GM21447 (cell line): ENCODE results near the gene PDCD6IP.
A peak's percentile ranks its signal among the peaks of the same experiment; 100 is the strongest.
"Not testable (repeated sequence)": the region's sequence is repeated elsewhere in the genome, so short reads cannot be mapped to it uniquely, and the experiment has no call there.

Experiments used
- ATAC-seq: cut with Tn5 transposase; IDR thresholded peaks from one replicate; pipeline ENCODE4 v1.9.1; 2021; ENCODE audit not compliant: unreplicated experiment

The PDCD6IP gene, protein sequence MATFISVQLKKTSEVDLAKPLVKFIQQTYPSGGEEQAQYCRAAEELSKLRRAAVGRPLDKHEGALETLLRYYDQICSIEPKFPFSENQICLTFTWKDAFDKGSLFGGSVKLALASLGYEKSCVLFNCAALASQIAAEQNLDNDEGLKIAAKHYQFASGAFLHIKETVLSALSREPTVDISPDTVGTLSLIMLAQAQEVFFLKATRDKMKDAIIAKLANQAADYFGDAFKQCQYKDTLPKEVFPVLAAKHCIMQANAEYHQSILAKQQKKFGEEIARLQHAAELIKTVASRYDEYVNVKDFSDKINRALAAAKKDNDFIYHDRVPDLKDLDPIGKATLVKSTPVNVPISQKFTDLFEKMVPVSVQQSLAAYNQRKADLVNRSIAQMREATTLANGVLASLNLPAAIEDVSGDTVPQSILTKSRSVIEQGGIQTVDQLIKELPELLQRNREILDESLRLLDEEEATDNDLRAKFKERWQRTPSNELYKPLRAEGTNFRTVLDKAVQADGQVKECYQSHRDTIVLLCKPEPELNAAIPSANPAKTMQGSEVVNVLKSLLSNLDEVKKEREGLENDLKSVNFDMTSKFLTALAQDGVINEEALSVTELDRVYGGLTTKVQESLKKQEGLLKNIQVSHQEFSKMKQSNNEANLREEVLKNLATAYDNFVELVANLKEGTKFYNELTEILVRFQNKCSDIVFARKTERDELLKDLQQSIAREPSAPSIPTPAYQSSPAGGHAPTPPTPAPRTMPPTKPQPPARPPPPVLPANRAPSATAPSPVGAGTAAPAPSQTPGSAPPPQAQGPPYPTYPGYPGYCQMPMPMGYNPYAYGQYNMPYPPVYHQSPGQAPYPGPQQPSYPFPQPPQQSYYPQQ

DNA sequence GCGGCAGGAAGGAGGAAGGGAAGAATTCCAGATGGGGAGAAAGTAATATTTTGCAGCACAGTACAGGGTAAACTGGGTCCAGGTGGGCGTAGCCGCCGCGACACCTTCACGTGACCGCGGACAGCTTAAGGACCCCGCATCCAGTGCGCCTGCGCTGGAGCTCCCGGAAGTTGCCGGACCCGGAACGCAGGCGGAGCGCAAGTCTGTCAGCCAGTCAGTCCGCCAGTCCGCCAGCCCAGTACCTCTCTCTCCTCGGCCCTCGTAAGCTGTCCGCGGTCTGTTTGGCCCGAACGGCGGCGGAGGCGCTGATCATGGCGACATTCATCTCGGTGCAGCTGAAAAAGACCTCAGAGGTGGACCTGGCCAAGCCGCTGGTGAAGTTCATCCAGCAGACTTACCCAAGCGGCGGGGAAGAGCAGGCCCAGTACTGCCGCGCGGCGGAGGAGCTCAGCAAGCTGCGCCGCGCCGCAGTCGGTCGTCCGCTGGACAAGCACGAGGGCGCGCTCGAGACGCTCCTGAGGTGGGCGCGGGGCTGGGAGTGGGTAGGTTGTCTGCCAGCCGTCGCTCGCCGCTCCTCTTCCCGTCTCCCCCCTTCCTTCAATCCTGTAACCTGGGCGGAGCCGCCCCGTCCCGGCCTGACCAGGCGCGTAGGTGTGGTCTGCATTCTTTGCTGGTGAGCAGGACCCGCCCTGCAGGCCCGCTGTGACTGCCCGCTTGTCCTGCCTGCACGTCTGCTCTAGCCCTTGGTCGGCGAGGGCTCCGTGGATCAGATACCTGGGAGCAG is at the start of gene PDCD6IP:
Gene PDCD6IP (plus strand): TSS at position 213 of the 784 bp plus-strand sequence. CDS start 99 bp downstream, at position 312.
- ATAC-seq = peak; percentile 84

DNA sequence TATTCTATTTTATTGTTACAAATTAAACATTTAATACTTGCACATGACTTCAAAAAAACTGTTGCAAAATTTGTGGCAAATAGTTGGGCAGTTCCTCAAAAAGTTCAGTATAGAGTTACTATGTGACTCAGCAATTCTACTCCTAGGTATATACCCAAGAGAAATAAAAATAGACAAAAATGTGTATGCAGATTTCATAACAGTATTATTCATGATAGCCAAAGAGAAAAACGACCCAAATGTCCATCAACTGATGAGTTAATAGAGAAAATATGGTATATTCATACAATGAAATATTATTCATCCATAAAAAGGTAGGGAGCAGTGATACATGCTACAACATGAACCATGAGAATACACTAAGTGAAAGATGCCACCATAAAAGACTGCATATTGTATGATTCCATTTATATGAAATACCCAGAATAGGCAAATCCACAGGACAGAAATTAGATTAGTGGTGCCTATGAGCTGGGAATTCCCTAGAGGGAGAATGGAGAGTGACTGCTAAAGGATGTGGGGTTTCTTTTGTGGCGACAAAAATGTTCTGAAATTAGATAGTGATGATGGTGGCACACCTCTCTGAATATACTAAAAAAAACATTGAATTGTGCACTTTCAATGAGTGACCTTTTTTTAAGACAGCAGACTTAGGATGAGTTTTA is 48.8 kb upstream of the PDCD6IP start:
- no peak for ATAC-seq

DNA sequence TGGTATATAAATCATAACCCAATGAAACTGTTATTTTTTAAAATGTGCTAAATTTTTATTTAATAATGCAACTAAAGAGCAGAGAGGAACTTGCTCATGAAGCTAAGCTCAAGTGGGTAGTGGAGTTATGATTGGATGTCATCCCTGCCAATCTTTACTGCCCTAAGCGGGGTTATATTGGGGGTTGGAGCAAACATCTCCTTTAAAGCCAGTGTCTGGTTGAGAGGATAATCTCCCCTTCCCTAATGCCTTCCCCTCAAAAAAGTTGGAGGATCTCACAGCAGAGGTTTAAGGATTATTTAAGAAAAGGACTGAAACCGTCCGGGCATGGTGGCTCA is 48.2 kb upstream of the PDCD6IP start:
- no peak for ATAC-seq

DNA sequence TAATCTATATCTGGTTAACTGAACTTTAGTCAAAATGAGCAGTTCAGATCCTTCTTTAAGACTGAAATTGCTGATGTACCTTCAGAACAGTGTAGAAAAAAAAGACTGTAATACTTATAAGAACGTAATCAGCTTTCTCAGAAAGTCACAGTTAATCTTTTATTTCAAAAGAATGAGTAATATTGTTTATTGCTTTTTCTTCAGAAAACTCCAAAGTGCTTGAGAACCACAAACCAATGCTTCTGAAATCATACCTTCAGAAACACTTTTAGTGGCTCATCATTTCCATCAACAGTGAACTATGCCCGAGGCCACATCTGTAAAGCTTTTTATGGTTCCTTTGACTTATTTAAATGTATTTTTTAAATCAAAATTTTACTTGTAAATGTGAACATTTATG is 47.1 kb upstream of the PDCD6IP start:
- ATAC-seq = no peak

DNA sequence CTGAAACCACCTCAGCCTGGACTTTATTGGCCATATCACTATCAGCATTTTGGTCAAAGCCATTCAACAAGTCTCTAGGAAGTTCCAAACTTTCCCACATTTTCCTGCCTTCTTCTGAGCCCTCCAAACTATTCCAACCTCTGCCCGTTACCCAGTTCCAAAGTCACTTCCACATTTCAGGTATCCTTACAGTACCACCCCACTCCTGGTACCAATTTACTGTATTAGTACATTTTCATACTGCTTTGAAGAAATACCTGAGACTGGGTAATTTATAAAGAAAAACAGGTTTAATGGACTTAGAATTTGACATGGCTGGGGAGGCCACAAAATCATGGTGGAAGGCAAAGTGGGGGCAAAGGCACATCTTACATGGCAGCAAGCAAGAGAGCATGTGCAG is 44.0 kb upstream of the PDCD6IP start:
- ATAC-seq = not testable (repeated sequence)

DNA sequence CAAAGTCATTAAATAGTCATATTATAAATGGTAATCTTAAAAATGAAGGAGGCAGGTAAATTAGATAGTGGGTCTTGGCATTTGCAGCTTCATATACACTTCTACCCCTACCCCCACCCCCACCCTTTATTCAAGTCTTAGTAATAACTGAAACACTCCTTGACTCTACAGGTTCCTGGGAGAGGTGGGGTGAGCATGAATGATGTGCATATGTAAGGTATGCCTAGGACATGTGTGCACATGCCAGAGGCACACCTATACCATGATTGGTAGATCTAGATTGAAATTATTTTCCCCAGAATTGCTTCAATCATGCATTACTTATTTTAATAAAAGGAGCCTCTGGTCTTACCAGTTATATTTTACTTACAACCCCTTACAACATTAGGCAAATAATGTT is 40.1 kb upstream of the PDCD6IP start:
- ATAC-seq = no peak

DNA sequence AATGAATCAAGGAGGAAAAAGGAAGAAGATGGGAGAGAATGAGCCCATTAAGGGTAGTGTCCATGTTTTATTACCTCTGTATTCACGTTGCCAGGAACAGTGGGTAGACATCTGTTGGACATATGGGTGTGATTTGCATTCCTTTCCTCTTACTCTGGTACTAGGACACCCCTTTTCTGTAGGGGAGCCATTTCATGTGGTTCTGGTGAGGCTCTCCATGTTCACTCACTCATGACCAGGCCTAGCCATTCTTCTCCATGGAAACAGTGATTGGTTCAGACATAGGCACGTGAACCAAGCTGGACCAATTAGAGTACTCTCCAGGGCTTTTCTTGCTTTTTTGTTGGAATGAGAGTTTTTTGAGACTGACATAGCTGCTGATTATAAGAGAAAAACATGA is 39.6 kb upstream of the PDCD6IP start:
- no peak for ATAC-seq

DNA sequence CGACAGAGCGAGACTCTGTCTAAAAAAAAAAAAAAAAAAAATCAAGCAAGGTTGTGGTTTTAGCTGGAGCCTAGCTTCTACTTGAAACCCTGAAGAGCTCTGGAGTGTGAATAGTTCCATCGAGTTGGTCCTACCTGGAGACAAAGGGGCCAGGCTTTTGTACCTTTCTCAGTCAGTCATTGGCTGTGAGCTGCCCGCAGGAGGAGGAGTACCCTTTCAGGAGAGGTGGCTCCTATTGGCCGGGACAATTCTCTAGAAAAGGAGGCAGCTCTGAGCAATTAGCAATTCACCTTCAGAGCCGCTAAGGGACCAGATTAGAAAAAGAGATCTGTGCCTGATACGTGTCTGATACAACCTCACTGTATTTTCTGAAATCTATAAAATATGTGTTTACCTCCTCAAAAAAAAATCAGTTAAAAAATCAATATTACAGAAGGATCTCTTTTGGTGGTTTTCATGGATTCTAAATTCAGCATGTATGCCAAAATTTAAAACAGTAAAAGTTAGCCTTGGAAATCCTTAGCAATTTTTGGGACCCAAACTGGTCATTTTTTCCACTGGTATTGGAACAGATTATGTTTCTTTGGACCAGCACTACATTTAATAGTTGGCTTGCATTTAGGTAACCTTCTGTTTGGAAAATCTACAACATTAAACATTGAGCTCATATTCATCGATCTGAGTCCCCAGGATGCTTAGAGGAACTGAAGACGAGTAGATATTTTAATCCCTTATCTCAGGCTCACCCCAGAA is 29.7 kb upstream of the PDCD6IP start:
- ATAC-seq = no peak

DNA sequence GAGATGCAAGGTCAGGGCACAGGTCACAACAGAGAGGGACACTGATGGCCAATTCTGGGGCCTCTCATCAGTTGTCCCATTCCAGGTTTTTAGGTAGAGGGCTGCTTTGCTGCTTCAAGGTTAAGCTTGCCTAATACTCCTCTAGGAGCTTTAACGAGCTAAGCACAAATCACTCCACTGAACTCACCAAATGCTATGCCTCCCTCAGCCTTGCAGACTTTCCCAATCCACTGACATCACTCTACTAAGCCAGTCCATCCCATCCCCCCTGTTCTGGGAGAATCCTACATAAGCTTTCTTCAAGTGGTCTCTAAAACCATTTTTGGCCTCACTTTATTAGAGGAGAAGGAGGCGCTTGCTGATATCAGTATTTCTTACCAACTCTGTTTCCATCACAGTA is 24.8 kb upstream of the PDCD6IP start:
- ATAC-seq = no peak

DNA sequence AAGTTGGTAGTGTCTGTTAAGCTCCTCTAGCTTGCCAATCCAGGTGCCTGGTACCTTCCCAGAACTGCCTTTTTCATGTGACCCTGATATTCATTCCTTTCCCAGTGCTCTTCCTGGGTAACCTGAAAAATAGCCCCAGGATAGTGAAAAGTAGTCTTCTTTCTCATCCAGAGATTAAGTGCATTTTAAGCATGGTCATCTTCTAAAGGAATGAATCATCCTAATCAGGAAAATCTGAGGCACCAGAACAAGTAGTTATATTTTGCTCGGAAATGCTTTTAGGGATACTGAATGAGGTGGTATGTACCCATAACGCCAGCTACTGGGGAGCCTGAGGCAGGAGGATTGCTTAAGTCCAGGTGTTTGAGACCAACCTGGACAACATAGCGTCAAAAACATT is 23.1 kb upstream of the PDCD6IP start:
- ATAC-seq = no peak

DNA sequence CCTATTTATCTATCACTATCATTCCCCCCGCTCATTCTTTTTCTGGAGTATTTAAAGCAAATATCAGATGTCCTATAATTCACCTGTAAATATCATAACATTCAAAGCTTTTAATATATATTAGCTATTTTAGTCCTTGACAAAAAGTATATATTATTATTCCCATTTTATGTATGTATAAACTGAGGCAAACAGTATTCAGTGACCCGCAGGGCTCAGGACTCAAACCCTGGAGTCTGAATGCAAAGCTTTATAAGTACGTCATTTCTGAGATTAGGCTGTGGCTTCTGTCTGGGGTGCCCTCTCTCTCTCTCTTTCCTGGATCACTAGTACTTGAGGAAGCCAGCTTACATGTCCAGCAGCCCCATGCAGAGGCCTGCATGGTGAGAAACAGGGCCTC is 20.4 kb upstream of the PDCD6IP start:
- ATAC-seq = no peak

DNA sequence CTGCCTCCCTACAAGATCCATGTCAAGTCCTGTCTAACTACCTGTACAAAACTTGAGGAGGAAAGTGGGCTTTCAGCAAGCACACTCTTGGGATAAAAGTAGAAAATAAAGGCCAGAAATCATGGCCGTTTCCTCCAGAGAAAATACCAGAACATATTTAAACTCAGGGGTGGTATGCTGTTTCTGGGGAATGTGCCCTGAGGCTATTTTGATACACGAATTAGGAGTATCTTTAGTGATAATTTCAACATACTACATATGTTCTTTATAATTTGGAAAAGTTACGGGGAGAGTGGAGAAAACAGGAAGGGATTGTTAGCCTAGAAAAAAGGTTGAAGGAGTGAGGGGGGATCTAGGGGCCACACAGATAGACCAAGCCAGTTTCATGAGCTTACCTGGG is 18.7 kb upstream of the PDCD6IP start:
- no peak for ATAC-seq

DNA sequence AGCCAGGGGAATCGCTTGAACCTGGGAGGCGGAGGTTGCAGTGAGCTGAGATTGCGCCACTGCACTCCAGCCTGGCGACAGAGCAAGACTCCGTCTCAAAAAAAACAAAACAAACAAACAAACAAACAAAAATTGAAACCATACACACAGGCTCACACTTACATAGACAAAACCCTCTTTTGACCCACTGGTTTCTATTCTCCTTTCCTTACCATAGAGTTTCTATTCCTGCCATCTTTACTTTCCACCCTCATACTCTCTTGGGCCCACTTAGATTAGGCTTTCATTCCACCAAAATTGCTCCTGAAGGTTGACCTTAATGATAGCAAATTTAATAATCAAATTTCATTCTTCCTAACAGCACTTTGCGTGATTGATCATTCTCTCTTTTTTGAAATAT is 17.0 kb upstream of the PDCD6IP start:
- not testable (repeated sequence) for ATAC-seq

DNA sequence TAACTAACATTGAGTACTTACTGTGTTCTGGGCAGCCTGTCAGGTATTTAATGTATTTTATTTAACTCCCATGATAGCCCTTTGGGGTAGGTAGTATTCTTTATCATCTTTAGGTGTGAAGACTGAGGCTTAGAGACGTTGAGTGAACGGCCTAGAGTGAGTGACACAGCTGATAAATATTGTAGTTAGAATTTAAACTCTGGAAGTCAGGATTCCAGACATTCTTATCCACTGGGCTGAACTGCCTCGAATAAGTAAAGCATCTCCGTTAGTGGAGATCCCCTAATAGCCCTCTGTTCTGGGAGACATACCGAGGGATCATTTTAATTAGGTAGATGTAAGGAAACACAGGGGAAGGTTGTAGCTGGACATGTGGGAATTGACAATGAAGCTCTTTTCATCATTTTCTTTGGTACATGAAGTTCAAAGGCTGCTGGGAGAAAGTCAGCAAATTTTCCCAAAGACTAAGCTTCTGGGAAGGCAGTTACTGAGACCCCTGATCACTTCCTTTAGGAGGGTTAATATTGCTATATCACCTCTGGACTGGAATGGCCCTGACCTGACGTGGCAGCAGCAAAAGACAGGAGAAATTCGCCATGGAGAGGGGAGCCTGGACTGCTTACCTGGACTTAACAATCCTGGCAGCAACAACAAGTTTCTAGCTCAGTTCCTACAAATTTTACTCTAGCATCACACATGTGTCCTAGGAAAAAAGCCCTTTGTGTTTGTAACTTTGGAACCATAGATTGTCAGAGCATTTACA is 11.7 kb upstream of the PDCD6IP start:
- ATAC-seq = no peak

DNA sequence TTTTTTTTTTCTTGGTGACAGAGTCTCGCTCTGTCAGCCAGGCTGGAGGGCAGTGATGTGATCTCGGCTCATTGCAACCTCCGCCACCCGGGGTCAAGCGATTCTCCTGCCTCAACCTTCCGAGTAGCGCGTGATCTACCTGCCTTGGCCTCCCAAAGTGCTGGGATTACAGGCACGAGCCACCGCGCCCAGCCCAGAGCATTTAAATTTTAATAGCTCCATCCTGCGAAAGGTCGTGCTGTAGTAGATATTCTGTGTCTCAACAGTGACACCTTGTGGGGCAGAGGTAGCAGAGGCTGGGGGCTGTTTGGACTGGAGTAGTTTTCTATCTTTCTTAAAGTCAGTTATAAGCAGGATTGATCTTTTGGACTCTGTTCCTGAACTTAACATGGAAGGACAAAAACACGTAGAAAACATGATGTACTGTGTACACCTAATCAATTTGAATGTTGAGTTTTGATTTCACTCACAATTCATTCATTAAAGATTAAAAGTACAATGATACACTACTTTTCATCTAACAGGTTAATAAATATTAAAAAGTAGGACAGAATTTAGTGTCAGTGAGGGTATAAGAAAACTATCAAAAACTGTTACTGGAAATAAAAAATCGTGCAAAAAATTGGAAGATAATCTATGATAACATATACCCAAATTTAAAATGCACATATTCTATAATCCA is 11.0 kb upstream of the PDCD6IP start:
- ATAC-seq = peak; percentile 81

DNA sequence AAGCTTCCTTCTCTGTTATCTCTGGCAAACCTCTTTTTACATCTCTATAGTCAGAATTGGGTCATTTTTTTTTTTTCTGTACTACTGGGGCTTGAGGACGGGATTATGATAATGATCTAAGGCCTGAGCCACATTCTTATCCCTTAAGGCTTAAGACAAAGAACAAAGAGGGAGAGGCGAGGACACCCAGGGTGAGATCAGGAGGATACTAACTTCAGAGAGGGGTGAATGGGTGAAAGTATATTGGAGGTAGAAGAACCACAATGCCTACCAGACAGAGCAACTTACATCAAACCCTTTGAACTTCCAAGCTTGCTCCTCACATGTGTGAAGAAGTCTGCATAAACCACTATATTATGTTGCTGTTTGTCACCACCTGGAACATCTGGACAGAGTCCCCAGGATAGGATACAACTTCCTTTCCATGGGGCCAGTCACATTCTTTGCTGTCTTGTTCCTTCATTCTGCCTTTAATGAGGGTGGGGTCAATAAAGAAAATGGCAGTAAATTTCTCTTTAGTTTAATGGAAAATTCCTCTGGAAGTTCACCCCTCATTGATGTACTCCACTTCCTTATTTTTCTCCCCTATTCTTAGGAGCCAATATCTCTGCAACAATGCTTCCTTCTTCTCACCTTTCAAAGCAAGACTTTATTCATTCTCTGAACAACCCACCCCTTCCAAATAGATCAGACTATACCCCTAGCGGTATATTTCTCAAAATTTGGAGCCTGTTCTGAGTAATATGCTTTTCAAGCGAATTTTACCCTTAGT is 9.1 kb upstream of the PDCD6IP start:
- ATAC-seq = no peak

DNA sequence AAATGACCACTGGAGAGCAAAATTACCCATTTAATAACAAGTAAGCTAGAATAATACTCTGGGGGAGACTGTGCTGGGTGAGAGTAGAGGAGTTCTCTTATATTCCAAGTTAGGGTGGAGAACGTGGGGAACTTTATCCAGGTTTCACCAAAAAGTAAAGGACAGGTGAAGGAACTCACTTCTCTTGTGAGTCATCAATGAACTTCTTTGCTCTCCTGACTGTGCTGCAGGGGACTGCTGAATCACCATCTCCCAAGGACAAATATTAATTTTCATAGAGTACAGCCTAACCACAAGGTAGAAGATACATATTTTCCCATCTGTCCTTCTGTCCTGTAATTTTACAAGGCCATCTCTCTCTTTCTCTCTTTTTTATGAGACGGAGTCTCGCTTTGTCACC is 8.3 kb upstream of the PDCD6IP start:
- no peak for ATAC-seq

DNA sequence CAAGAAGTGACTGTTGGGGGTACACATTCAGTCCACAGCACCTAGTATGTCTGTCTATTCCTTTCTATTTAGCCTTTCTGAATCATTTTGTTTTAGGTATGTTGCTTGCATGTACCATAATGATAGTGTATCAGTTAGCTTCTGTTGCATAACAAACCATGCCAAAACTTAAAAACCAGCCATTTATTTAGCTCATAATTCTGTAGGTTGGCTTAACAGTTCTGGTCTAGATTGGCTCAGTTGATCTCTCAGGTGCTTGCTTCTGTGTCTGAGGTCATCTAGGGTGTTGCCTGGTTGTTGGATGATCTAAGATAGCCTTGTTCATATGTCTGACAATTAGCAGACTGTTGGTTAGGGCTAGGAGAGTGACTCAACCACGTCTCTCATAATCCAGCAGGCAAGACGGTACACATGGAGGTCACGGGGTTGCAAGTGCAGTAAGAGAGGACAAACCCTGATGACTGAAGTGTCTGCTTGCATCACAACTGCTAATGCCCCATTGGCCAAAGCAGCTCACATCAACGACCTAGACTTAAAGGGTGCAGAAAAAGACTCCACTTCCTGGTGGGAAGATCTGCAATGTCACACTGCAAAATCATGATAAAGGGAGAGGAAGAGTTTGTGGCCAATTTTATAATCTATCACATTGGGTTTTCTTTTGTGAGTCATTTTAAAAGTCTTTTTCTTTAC is 6.8 kb upstream of the PDCD6IP start:
- ATAC-seq = no peak
